ENCODE measurements around the gene MGA. TPM values are rescaled to one million over a fixed set of nuclear protein-coding genes. Genes with fewer than 3 reads are reported as not detected.

The MGA gene
- total RNA-seq, 1 experiment from 2014 or later = 21.5 TPM

GRCh38 chr15:41814534-41814933 is 154.3 kb downstream of the MGA start:
- Histone ChIP-seq H3K4me3 (no peak overlapping the region), H3K4me1 (replicated peaks) (peaks cover 12% of the 10 kb centered on the region), H3K36me3 (peaks cover 64% of the 10 kb centered on the region)

GRCh38 chr15:41816788-41817187 is 156.6 kb downstream of the MGA start:
- no peak for DNase-seq (ENCODE audit: low read depth in 1 of 2, low spot score in 2 of 2)
- H3K4me3 ChIP-seq = no peak overlapping the region
- H3K27me3 ChIP-seq (replicated peaks) = no peaks in the 10 kb centered on the region
- no peaks in the 10 kb centered on the region for H3K4me1 ChIP-seq (replicated peaks)
- no peaks in the 10 kb centered on the region for H3K9me3 ChIP-seq (replicated peaks)
- H3K36me3 ChIP-seq = peaks cover 60% of the 10 kb centered on the region
- no peak overlapping the region for H3K27ac ChIP-seq

More at GRCh38 chr15:41814534-41814933, 154.3 kb downstream of the MGA start:
- H3K9me3 ChIP-seq (replicated peaks) = no peaks in the 10 kb centered on the region; the same call in 1 of the 2 replicates
- no peaks in the 10 kb centered on the region for H3K27me3 ChIP-seq (replicated peaks)
- DNase-seq (ENCODE audit: low read depth in 1 of 2, low spot score in 2 of 2) = no peak
- H3K27ac ChIP-seq = no peak overlapping the region

- Histone ChIP-seq H3K9me3 (replicated peaks) (no peaks in the 10 kb centered on the region), H3K4me1 (replicated peaks) (no peaks in the 10 kb centered on the region), H3K27me3 (replicated peaks) (no peaks in the 10 kb centered on the region), H3K36me3 (peaks cover 59% of the 10 kb centered on the region), H3K4me3 (no peak overlapping the region), H3K27ac (no peak overlapping the region)
- DNase-seq (ENCODE audit: low read depth in 1 of 2, low spot score in 2 of 2) = no peak
These were observed 157.1 kb downstream of the MGA start for GRCh38 chr15:41817327-41817726.

- no peak for DNase-seq (ENCODE audit: low read depth in 1 of 2, low spot score in 2 of 2)
- Histone ChIP-seq H3K4me1 (replicated peaks) (no peaks in the 10 kb centered on the region), H3K36me3 (peaks cover 59% of the 10 kb centered on the region), H3K27ac (no peak overlapping the region), H3K9me3 (replicated peaks) (no peaks in the 10 kb centered on the region), H3K4me3 (no peak overlapping the region), H3K27me3 (replicated peaks) (no peaks in the 10 kb centered on the region)
These were observed 157.6 kb downstream of the MGA start for GRCh38 chr15:41817781-41818180.

GRCh38 chr15:41819455-41820050 is 159.3 kb downstream of the MGA start:
- no peaks in the 10 kb centered on the region for H3K9me3 ChIP-seq (replicated peaks)
- H3K4me1 ChIP-seq (replicated peaks) = no peaks in the 10 kb centered on the region
- no peak for DNase-seq (ENCODE audit: low read depth in 1 of 2, low spot score in 2 of 2)
- H3K36me3 ChIP-seq = peaks cover 60% of the 10 kb centered on the region
- no peak overlapping the region for H3K4me3 ChIP-seq
- no peak overlapping the region for H3K27ac ChIP-seq
- H3K27me3 ChIP-seq (replicated peaks) = no peaks in the 10 kb centered on the region

GRCh38 chr15:41820791-41821423 is 160.7 kb downstream of the MGA start:
- H3K36me3 ChIP-seq = peaks cover 54% of the 10 kb centered on the region
- no peak overlapping the region for H3K4me3 ChIP-seq
- DNase-seq (ENCODE audit: low read depth in 1 of 2, low spot score in 2 of 2) = no peak
- no peak overlapping the region for H3K27ac ChIP-seq
- H3K27me3 ChIP-seq (replicated peaks) = no peaks in the 10 kb centered on the region
- no peaks in the 10 kb centered on the region for H3K9me3 ChIP-seq (replicated peaks)
- no peaks in the 10 kb centered on the region for H3K4me1 ChIP-seq (replicated peaks)

- H3K27ac ChIP-seq = no peak overlapping the region
- no peaks in the 10 kb centered on the region for H3K9me3 ChIP-seq (replicated peaks)
- no peaks in the 10 kb centered on the region for H3K4me1 ChIP-seq (replicated peaks)
- peaks cover 47% of the 10 kb centered on the region for H3K36me3 ChIP-seq
- DNase-seq (ENCODE audit: low read depth in 1 of 2, low spot score in 2 of 2) = no peak
- no peak overlapping the region for H3K4me3 ChIP-seq
- H3K27me3 ChIP-seq (replicated peaks) = no peaks in the 10 kb centered on the region
These were observed 161.6 kb downstream of the MGA start for GRCh38 chr15:41821831-41822230.

GRCh38 chr15:41822471-41822870 is 162.3 kb downstream of the MGA start:
- peaks cover 3% of the 10 kb centered on the region; the same call in 1 of the 2 replicates for H3K4me1 ChIP-seq (replicated peaks)
- peaks cover 42% of the 10 kb centered on the region for H3K36me3 ChIP-seq
- no peak overlapping the region for H3K4me3 ChIP-seq
- no peak overlapping the region for H3K27ac ChIP-seq
- no peaks in the 10 kb centered on the region for H3K9me3 ChIP-seq (replicated peaks)
- DNase-seq (ENCODE audit: low read depth in 1 of 2, low spot score in 2 of 2) = no peak
- H3K27me3 ChIP-seq (replicated peaks) = no peaks in the 10 kb centered on the region

Other genes with a start within 250 kb of the MGA start
- 26.0 and 34.9 TPM in 2 replicates for gene RTF1, start 243.3 kb upstream of the MGA start, total RNA-seq (2014; rRNA removed; shearing (Covaris generic))
- gene ITPKA, start 166.5 kb upstream of the MGA start, total RNA-seq (2014; rRNA removed; shearing (Covaris generic)) = 4.4 and 5.7 TPM in 2 replicates
- gene LTK, start 146.6 kb upstream of the MGA start, total RNA-seq (2014; rRNA removed; shearing (Covaris generic)) = 0.24 and 0.31 TPM in 2 replicates
- 17.4 and 22.4 TPM in 2 replicates for gene RPAP1, start 116.1 kb upstream of the MGA start, total RNA-seq (2014; rRNA removed; shearing (Covaris generic))
- gene TYRO3, start 101.2 kb upstream of the MGA start, total RNA-seq (2014; rRNA removed; shearing (Covaris generic)) = 8.9 and 17.2 TPM in 2 replicates
- gene MAPKBP1, start 114.1 kb downstream of the MGA start, total RNA-seq (2014; rRNA removed; shearing (Covaris generic)) = 5.3 and 12.9 TPM in 2 replicates
- 7.1 and 9.4 TPM in 2 replicates for gene JMJD7, start 167.7 kb downstream of the MGA start, total RNA-seq (2014; rRNA removed; shearing (Covaris generic))
- 2.2 and 2.7 TPM in 2 replicates for gene PLA2G4B, start 178.4 kb downstream of the MGA start, total RNA-seq (2014; rRNA removed; shearing (Covaris generic))
- 0.34 and 0.75 TPM in 2 replicates for gene SPTBN5, start 233.6 kb downstream of the MGA start, total RNA-seq (2014; rRNA removed; shearing (Covaris generic))

Measured in SJSA1 (cell line).